CD4-positive, alpha-beta T cell treated with Interferon gamma for 1 hour (primary cell): ENCODE results near the gene STIP1.

Experiments
- DNase-seq: peaks from one replicate; pipeline ENCODE4 v3.0.0-alpha.2; 2020

Gene STIP1

DNA sequence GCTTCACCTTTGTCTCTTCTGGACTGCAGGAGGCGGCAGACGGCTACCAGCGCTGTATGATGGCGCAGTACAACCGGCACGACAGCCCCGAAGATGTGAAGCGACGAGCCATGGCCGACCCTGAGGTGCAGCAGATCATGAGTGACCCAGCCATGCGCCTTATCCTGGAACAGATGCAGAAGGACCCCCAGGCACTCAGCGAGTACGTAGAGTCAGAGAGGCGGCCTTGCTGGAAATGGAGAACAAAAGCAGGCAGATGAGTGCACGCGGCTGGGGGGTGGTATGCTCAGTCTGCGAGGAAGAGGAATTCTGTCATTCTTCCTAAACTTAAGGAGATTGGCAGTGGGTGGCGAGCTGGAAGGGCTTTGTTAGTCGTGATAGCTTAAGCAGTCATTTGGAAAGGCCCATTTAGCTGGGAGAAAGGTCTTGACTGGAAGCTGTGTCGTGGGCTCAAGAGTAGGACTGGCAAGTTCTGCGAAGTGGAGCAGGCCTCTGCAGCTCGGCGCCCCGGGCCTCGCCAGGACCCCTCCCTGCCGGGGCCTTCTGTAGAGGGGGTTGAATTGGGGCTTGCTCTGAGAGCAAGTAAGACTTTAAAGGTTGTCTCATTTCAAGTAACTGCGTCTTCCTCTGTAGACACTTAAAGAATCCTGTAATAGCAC is 17.6 kb downstream of the STIP1 start:
- DNase-seq: no peak

DNA sequence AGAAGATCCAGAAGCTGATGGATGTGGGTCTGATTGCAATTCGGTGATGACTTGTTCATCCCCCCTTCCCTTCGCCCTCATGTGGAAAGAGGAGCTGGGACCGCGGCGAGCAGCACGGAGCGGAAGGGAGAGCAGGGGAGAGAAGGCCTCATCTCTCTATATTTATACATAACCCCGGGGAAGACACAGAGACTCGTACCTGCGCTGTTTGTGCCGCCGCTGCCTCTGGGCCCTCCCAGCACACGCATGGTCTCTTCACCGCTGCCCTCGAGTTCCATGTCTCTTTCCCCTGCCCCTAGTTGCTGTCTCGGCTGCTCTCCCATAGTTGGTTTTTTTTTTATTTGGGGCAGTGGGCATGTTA is 18.1 kb downstream of the STIP1 start:
- no peak for DNase-seq

DNA sequence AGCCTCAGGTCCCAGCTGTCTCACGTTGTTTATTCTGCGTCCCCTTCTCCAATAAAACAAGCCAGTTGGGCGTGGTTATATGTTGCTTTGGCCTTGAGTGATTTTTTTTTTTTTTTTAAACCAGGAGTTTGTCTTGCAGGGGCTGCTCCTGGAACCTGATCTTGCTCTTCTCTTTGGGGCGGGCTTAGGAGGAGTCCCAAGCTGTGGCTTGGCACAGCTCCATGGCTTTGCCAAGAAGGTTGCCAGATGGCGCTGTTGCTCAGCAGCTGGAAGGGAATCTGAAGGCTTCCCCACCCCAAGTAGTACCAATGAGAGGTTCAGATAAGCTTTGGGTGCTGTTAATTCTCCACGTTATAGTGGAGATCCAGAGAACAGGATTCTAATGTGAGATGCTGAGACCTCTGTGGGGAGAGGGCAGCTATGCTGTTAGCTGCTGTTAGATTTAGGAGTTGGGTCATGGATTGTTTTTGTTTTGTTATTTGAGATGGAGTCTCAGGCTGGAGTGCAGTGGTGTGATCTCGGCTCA is 18.6 kb downstream of the STIP1 start:
- peak; percentile 85 for DNase-seq

DNA sequence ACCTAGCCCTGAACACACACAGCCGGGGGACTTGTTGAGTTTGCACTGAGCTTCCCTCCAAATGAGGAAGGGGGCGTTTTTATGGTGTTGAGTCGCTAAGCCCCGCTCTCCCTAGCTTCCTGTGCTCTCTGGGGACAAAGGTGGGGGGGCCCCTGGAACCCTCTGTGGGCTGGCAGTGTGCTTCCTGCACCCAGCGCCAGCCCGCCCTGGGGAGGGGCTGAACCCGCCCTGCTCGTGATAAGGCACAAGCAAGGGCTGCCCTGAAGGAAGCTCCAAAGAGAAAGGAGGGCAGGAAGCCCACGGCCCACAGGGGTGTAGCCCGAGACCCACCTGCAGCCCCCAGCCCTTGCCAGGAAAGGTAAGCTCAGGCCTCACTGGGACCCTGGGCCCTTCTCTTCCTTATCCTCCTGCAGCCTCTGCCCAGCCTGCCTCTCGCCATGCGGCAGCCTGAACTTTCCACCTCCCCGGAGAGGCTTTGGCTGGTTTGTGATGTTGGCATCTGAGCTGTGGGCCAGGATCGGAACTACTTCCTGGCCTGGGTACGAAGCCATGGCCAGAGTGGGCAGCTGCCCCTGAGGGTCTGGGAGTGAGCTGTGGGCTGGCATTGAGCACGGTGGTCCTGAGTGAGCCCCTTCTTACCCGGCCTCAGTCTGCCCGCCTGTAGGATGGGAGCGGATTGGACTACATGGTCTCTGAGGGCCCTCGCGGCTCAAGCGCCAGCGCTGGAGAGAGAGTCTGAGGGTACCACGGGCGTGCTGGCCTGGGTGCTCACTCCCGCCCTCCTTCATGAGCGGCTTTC is 20.7 kb downstream of the STIP1 start, which contains the start of gene FERMT3:
Gene FERMT3 (plus strand): TSS at position 265 of the 799 bp plus-strand sequence. CDS start 644 bp downstream, outside the sequence.
- DNase-seq: peak; percentile 72

DNA sequence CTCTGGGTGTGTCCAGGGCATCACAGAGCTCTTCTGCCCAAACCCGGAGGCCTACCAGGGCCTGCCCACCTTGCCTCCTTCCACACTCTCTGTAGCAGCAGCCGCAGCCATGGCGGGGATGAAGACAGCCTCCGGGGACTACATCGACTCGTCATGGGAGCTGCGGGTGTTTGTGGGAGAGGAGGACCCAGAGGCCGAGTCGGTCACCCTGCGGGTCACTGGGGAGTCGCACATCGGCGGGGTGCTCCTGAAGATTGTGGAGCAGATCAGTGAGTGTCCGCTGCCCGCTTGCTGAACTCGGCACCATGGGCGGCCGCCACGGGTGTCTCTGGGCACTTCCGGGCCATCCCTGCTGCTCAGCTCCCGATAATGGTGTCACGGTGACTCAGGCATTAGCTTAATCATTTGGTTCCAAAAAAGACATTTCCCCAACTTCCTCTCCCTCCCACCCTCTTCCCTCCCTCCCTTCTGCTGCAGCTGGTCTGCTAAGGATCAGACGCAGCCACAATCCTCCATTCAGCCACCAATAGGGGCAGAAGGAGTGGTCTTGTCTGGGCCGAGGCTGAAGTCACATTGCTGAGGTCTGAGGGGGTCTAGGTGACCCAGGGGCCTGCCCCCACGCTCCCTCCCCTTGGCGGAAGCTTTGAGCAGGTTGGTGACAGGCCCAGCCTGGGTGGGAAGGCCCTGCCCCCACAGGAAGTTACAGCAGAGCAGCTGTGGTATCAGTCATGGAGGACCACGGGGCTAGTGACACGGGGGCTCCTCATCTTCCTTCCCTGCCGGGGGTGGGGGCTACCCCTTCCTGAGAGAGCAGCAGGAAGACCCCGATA is 21.5 kb downstream of the STIP1 start:
- peak; percentile 79 for DNase-seq

DNA sequence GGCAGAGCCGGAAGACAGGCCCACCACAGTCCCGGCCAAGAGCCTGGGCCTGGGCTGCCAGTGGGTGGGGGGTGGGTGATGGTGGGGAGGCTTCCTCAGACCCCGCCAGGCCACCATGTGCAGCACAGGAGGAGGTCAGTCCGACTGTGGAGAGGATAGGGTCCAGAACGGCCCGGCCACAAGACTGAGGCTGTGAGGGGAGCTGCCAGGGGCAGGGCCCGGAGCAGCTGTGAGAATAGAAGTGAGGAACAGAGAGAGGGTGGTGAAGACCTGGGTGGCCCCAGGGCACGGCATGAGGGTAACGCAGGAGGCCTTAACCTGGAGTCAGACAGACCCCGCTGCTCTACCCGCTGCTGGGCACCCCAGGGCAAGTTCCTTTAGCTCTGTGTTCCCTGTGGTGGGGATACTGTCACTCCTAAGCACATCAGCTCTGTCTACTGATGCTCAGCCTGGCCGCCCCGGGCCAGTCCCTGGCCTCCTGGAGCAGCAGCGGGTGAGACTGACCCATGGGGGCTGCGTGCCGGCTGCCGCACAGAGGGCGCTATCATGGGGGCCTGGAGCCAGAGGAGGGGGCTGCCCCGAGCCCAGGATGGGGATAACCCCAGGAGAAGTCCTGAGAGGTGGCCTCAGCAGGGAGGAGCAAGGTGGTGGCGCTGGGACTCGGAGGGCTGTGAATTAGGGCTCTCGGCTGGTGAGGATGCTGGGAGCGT is 22.3 kb downstream of the STIP1 start:
- no peak for DNase-seq

DNA sequence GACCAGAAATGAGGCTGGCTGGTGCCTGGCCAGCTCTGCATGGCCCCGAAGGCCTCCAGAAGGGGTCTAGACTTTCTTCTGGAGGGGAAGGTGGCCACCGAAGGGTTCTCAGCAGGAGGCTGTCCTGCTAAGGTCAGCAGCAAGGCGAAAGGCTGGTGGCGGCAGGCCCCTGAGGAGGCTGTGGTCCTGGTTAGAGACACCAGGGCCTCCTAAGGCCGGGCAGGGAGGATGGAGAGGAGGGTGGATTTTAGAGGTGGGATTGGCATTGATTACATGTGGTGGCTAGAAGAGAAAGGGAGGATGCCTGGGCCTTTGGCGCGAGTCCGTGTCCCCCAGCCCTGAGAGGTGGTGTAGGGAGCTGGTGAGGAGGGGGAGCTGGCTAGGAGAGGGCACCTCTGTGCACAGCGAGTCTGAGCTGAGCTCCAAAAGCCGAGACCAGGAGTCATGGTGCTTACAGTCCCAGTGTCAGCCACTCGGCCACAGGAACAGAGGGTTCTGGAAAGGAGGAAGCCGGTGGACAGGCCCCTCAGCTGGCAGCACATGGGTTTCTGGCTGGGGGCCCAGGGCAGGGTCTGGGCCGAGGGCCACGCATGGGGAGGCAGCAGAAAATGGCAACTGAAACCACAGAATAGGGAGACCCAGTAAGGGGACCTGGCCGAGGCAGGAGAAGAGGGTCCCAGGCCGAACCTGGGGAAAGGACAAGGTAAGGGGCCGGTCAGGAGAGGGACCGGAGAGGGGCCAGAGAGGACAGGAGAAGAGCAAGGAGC is 23.0 kb downstream of the STIP1 start:
- no peak for DNase-seq

DNA sequence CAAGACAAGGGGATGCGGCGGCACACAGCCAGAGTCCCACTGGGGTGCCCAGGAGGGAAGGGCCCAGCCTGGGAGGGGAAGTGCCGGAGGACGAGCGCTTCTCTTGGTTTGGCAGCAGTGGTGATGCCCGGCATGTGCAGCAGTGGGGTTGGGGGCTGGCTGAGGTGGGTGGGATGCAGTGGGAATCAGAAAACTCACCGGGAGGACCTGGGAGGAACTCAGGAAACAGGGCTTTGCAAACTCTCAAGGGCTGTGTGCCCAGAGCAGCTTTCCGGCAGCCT is 23.5 kb downstream of the STIP1 start:
- no peak for DNase-seq

DNA sequence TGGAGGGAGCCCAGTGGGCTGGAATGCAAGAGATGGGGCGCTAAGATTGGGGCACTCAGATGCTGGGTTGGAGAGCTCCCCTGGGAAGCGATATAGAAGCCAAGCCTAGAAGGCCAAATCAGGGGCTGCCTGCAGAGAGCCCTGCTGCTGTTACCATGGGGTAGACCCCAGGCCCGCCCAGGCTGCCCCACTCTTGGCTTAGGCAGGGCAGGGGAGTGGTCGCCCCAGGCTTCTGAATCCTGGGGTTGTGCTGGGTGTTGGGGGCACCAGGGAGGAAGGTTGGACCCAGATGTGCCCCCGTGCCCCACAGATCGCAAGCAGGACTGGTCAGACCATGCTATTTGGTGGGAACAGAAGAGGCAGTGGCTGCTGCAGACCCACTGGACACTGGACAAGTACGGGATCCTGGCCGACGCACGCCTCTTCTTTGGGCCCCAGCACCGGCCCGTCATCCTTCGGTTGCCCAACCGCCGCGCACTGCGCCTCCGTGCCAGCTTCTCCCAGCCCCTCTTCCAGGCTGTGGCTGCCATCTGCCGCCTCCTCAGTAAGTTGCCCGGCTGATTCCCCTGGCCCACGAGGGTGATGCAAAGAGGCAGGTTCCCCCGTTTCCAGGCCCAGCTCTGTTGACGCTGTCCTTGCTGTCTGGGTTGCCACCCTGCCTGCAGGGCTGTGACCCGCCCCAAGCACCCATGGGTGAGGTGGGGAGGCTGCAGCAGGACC is 24.5 kb downstream of the STIP1 start:
- DNase-seq: no peak

DNA sequence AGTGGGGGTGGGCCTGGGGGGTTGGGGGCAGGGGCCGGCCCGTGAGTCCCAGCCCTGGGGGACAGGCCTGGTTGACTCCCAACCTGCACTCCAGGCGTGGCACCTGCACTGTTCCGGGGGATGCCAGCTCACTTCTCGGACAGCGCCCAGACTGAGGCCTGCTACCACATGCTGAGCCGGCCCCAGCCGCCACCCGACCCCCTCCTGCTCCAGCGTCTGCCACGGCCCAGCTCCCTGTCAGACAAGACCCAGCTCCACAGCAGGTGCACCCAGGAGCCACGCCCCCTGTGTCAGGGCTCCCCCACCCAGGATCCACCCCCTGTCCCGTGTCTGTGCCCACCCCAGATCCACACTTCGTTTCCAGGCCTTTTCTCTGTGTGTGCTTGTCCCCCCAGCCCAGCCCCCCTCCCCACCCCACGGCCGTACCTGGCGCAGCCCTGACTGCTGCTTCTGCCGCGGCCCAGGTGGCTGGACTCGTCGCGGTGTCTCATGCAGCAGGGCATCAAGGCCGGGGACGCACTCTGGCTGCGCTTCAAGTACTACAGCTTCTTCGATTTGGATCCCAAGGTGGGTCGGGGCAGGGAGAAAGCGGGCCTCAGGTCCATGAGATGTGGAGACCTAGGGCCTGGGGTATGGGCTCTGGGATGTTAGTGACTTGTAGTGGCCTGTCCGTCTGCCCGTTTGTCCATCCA is 25.4 kb downstream of the STIP1 start:
- no peak for DNase-seq

DNA sequence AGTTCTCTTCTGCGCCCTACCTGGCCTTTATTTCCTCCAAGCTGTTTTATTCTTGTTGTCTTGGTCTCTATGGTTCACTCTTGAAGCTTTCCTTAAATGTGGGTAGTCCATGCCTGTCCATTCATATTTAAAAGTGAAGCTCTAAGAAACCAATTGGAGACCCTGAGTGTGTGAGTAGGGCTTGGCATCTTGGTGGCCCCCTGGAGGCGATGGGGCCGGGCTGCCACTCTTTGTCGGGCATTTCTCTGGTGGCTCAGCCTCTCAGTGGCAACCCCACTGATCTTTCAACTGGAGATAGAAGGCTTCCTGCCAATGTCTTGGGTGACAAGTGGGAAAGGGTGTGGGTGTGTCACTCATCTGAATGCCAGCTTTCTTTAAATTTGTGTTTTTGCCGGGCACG is 30.9 kb downstream of the STIP1 start:
- DNase-seq: no peak

DNA sequence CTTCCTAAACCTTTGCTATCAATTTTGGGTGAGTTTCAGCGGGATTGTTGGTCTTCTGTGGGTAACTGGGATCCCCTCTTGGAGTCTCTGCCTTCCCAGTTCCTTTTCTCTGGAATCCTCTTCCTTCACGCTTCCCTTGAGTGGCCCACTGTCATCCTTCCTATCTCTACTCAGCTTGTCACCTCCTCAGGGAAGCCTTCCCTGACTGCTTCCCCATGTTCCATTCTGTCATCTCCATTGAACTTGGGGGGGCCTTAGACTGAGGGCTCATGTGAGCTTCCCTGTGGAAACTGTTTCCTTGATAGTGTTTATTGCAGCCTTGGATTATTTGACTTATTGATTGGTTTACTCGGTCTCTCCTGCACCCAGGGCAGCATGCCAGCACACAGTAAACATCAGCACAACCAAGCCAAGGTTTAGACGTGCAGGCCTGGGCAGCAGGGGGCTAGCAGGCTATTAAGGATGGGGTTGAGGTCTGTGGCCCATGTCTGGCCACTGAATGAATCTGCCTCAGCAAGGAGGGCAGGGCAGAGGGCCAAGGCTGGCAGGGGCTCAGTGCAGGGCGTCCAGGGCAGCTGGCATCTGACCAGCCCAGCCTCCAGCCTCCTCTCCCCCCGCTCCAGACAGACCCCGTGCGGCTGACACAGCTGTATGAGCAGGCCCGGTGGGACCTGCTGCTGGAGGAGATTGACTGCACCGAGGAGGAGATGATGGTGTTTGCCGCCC is 32.8 kb downstream of the STIP1 start:
- no peak for DNase-seq

DNA sequence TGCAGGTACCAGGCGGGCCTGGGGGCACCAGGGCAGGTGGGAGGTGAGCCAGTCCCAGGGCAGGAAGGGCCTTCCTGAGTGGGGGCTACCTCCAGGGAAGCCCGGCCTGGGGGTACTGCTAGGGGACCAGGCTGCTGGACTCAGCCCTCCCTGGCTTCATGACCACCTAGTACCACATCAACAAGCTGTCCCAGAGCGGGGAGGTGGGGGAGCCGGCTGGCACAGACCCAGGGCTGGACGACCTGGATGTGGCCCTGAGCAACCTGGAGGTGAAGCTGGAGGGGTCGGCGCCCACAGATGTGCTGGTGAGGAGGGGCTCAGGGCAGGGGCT is 33.3 kb downstream of the STIP1 start:
- no peak for DNase-seq

DNA sequence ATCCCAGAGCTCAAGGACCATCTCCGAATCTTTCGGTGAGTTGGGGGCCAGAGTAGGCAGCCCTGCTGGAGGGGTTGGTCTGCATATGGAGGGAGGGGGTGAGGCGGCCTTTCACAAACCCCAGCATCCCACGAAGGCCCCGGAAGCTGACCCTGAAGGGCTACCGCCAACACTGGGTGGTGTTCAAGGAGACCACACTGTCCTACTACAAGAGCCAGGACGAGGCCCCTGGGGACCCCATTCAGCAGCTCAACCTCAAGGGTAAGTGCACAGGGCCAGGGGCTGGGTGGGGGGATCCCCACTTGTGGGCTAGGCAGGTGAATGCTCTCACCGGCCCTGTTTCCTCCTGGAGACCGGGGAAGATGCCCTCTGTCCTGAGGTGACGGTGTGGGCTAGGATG is 33.8 kb downstream of the STIP1 start:
- no peak for DNase-seq

DNA sequence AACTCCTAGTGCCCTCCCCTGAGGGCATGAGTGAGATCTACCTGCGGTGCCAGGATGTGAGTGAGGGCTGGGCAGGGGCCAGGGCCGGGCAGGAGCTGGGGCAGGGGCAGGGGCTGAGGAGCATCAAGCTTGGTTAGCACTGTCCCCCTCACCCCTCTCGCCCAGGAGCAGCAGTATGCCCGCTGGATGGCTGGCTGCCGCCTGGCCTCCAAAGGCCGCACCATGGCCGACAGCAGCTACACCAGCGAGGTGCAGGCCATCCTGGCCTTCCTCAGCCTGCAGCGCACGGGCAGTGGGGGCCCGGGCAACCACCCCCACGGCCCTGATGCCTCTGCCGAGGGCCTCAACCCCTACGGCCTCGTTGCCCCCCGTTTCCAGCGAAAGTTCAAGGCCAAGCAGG is 34.3 kb downstream of the STIP1 start:
- DNase-seq: no peak

DNA sequence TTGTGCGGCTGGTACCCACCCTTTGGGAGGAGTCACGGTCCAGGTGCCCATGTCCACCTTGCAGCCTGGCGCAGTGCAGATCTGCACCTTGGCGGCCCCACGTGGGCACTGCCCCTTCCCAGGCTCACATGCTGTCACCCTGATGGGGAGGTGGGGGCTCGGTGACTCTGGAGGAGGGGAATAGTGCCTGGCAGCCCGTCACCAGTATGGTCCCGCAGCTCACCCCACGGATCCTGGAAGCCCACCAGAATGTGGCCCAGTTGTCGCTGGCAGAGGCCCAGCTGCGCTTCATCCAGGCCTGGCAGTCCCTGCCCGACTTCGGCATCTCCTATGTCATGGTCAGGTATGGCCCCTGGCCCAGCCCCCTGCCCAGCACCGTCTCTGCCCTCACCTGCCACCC is 34.8 kb downstream of the STIP1 start:
- no peak for DNase-seq

DNA sequence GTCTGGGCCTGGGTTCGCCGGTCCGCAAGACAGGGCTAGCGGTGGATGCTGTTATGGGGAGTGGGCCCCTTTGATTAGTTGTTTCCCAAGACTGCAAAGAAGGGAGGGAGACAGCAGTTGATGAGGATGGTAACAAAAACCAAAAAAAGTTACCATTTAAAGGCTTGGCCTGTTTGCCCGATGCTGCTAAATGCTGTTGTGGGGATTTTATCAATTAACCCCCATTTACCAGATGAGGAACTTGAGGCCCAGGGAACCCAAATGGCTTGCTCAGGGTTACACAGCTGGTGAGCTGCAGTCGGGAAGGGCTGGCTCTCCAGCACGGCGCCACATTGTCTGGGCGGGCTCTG is 36.7 kb downstream of the STIP1 start:
- no peak for DNase-seq

DNA sequence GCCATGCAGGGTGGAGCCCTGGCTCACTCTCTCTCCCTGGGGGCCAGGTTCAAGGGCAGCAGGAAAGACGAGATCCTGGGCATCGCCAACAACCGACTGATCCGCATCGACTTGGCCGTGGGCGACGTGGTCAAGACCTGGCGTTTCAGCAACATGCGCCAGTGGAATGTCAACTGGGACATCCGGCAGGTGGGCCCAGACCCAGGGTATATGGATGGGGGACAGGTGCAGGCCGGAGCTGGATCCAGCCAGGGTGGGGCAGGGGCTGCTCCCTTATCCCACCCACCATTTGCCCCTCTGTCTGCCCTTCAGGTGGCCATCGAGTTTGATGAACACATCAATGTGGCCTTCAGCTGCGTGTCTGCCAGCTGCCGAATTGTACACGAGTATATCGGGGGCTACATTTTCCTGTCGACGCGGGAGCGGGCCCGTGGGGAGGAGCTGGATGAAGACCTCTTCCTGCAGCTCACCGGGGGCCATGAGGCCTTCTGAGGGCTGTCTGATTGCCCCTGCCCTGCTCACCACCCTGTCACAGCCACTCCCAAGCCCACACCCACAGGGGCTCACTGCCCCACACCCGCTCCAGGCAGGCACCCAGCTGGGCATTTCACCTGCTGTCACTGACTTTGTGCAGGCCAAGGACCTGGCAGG is 37.2 kb downstream of the STIP1 start:
- no peak for DNase-seq

DNA sequence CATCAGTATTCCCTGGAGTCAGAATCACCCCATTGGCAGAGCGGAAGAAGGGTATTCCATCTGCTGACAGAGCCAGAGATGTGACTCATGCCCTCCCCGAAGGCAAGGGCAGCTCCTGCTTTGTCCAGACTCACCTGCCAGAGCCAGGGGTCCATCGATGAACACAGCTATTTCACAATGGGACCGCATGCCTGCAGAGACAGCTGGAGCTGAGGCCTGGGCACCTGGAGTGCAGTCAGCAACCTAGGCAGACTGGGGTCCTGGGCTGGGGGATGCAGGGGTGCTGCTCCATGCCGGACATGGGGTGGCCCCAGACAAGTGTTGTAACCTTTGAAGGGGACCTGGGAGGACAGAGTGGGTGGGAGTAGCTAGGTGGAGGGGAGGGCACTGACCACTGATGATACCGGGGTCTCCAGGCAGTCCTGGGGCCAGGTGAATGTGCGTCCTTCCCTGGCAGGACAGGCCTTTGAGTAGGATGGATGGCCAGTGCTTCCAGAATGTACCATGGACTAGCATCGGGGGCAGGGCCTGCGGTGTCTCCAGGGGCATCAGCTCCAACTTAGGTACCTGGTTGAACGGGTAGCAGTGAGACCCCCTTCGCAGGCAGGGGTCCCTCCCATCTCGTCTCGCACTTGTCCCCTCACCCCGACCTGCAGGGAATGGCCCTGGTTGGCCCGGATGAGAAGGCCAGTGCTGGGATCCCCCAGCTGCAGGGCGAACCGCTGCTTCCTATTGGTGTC is 38.4 kb downstream of the STIP1 start:
- no peak for DNase-seq
